Measurements from ENCODE around the gene PPP2R2D.

DNA sequence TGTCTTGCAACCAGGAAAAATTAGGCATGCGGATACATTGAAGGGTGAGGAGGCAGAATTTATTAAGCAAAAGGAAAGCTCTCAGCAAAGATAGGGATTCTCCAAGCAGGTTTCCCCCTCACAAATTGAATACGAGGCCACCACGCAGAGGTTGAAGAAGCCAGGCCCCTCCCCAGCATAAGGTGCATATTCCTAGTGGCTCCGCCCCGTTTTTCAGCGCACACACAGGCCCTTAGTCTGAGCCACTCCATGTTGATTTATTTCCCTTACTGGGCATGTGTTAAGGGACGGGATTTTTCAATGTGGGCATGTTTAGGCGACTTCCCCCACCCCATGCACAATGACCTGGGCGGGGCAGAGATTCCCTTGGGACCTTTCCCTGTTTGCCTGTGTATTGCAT lies 24.9 kb downstream of the PPP2R2D start:
- no peak for TF ChIP-seq NFRKB (IDR thresholded peaks at IDR 0.05)
- TF ChIP-seq TARDBP (IDR thresholded peaks at IDR 0.05): no peak
- no peak for TF ChIP-seq FOXA1 (IDR thresholded peaks at IDR 0.05)
- no peak for TF ChIP-seq BHLHE40 (IDR thresholded peaks at IDR 0.05; ENCODE audit: borderline replicate concordance)
- TF ChIP-seq ZNF384 (IDR thresholded peaks at IDR 0.05): no peak
- TF ChIP-seq L3MBTL2 (conservative IDR thresholded peaks at IDR 0.05): no peak
- no peak for TF ChIP-seq FOXM1 (IDR thresholded peaks at IDR 0.05; ENCODE audit: borderline replicate concordance)
